ENCODE results near the gene MRPL55.

MRPL55 gene

DNA sequence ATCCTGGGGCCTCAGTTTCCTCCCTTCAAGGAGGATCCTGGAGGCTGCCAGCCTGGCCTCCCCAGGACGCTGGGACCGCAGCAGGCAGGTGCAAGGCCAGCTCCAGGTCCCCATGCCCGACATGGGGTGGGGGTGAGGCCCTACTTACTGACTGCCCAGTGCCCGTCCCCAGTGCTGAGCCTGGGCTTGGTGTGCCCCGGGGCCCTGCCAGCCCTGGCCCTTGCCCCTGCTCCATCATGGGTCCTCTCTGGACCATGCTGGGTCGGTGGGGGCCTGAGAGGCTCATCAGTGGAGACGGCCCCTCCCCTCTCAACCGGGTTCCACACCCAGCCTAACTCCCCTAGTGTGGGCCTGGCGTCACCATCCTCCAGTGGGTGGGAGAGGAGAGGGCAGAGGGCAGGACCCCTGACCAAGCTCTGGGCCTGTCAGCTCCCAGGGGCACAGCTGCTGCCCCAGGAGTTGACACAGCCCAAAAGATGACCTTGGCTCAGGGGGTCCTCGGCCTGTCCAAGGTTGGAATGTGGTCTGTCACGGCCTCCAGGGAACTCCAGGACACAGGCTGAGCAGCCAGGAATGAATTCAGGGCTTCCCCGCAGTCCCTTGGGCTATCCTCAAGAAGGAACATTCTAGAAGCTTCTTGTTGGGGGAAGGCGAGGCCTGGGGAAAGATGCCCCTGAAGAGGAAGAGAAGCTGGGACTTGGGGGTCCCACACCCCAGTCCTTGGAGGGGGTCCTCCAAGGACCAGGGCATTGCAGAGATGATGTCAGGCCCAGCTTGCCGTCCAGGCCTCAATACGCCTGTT is 44.2 kb downstream of the MRPL55 start:
- FAIRE-seq, result no peak
- TF ChIP-seq POLR2A (IDR thresholded peaks at IDR 0.05; ENCODE audit: low read depth, low read length), result no peak
- no peak for DNase-seq (ENCODE audit: insufficient read length, low spot score)

DNA sequence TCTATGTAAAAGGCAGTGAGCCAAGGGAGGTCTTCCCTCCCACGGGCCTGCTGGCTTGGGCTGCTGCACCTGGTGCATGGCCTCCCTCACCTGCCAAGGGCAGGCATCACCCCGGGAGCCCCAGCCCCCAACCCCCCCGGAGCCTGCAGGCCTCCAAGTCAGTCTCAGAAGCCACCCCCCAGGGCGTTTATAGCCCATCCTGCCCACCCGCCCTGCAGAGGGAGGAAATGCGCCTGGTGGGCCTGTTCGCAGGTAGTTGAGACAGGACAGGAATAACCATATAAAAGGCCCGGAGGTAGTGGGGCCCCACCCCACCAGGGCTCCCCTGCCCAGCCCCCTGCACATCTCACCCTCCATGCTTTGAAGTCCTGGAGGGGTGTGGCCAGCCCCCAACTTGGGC is 44.8 kb downstream of the MRPL55 start:
- FAIRE-seq (no peak), DNase-seq (ENCODE audit: insufficient read length, low spot score) (no peak)
- TF ChIP-seq POLR2A (IDR thresholded peaks at IDR 0.05; ENCODE audit: low read depth, low read length), result no peak

DNA sequence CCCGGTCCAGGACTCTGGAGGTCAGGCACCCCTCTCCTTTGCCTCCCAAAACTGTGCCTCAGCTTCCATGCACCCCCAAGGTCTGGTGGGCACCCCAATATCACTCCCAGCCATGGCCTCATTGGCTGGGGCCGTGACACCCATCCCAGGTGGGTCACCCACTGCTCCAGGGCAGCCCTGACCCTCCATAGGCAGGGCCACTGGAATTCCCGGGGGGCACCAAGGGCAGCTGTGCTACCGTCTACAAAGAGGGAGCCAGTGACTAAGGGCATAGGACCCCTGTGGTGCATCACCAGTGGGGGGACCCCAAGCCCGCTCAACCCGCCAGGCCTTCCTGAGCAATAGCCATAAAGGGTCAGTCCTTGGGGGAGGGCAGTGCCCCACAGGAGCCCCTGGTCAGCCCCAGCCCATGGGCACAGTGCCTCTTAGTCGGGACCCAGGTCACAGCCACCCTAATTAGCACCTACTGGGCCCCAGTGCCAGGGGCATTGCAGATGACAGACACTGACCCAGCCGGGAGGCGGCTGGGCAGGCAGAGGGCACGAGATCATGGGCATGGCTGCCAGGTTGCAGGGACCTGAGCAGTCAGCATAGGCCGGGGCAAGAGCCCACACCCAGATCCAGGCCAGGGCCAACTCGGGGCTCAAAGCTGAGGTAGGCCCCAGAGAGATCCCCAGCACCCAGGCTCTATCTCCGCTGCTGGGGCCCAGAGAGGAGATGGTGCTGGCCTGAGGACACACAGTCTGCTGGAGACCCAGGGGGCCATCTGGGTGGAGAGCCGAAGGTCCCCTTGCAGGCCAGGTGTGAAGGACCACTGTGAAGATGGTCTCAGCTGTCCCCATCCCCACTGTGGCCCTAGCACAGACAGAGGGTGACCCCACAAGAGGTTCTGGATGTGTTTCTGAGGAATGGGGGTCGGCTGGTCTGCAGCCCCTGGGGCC is 45.6 kb downstream of the MRPL55 start:
- FAIRE-seq (no peak), DNase-seq (ENCODE audit: insufficient read length, low spot score) (no peak)
- TF ChIP-seq POLR2A (IDR thresholded peaks at IDR 0.05; ENCODE audit: low read depth, low read length), result no peak

DNA sequence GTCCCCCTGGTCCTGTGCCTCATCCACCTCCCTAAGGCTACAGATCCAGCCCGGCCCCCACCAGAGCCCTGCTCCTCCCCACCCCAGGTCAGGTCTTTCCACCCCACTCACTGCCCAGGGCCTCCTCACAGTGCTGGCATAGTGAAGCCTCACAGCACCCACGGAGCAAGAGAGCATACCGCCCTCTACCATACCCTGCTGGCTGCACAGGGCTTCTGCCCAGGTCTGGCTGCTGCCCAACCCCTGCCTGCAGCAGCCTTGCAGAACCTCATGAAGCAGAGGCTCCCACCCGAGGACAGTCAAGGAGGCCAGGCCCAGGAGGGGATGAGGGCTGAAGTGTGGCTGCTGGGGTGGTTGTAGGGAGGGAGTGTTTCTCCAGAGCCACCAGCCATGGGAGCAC is 46.3 kb downstream of the MRPL55 start:
- DNase-seq (ENCODE audit: insufficient read length, low spot score) (no peak), FAIRE-seq (no peak)
- TF ChIP-seq POLR2A (IDR thresholded peaks at IDR 0.05; ENCODE audit: low read depth, low read length), result no peak

DNA sequence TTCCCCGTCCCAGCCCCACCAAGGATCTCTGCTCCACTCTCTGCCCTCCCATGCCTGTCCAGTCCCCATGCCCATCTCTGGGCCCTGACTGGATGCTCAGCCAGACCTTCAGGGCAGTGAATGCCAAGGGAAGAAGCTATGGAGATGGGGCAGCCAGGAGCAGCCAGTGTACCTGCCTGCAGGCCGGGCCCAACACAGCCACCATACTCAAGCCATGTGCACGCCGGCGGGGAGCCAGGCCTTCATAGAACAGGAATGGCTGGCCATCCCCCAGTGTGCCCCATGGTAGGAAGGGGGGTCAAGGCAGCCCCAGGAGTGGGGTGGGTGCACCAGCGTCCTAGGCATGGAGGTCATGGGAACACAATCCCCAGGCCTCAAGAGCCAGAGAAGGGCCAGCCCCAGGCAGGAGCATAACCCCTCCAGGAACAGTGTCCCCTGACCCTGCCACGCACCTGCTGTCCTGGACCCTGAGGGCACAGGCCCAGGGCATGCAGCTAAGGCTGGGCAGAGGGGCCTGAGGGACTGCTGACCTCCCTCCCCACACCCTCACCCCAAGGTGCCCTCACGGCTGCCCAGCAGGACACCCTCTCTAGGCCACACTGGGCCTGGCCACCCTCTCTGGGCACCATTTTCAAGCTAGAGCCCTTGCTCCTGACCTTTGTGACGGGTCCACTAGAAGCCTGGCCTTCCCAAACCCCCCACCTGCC is 46.9 kb downstream of the MRPL55 start:
- no peak for DNase-seq (ENCODE audit: insufficient read length, low spot score)
- no peak for TF ChIP-seq POLR2A (IDR thresholded peaks at IDR 0.05; ENCODE audit: low read depth, low read length)
- no peak for FAIRE-seq

DNA sequence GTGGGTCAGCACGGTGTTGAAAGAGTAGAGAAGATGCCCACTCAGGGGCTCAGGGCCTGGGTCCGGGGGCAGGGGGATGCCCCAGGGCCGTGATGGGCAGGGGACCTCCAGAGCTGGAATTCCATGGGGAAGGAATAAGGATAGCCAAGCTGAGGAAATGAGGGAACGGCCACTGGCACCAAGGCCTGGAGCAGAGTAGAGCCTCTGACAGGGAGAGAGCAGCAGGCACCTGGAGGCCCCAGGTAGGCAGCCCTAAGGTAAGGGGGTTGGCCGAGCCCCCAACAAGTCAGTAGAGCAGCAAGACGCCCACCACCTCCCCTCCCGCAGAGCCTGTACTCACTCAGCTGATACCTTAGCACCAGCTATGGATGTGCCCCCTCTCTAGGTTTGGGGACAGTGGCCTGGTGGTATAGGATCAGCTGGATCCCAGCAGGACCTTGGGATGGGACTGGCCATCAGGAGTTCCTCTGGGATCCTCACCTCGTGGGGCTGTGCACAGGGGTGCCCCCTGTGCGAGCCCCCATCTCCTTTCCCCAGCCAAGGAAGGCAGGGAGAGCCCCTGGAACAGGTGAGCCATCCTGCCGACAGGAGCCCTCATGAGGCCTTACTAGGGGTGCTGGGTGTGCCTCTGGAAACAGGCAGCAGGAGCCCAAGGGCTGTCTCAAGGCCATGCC is 47.6 kb downstream of the MRPL55 start:
- no peak for TF ChIP-seq POLR2A (IDR thresholded peaks at IDR 0.05; ENCODE audit: low read depth, low read length)
- no peak for DNase-seq (ENCODE audit: insufficient read length, low spot score)
- no peak for FAIRE-seq

DNA sequence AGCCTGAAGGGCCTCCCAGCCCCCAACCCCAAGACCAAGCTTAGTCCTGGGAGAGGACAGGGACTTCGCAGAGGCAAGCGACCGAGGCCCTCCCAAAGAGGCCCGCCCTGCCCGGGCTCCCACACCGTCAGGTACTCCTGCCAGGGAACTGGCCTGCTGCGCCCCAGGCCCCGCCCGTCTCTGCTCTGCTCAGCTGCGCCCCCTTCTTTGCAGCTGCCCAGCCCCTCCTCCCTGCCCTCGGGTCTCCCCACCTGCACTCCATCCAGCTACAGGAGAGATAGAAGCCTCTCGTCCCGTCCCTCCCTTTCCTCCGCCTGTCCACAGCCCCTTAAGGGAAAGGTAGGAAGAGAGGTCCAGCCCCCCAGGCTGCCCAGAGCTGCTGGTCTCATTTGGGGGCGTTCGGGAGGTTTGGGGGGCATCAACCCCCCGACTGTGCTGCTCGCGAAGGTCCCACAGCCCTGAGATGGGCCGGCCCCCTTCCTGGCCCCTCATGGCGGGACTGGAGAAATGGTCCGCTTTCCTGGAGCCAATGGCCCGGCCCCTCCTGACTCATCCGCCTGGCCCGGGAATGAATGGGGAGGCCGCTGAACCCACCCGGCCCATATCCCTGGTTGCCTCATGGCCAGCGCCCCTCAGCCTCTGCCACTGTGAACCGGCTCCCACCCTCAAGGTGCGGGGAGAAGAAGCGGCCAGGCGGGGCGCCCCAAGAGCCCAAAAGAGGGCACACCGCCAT is 48.5 kb downstream of the MRPL55 start:
- DNase-seq (ENCODE audit: insufficient read length, low spot score) (no peak), FAIRE-seq (no peak)
- no peak for TF ChIP-seq POLR2A (IDR thresholded peaks at IDR 0.05; ENCODE audit: low read depth, low read length)

DNA sequence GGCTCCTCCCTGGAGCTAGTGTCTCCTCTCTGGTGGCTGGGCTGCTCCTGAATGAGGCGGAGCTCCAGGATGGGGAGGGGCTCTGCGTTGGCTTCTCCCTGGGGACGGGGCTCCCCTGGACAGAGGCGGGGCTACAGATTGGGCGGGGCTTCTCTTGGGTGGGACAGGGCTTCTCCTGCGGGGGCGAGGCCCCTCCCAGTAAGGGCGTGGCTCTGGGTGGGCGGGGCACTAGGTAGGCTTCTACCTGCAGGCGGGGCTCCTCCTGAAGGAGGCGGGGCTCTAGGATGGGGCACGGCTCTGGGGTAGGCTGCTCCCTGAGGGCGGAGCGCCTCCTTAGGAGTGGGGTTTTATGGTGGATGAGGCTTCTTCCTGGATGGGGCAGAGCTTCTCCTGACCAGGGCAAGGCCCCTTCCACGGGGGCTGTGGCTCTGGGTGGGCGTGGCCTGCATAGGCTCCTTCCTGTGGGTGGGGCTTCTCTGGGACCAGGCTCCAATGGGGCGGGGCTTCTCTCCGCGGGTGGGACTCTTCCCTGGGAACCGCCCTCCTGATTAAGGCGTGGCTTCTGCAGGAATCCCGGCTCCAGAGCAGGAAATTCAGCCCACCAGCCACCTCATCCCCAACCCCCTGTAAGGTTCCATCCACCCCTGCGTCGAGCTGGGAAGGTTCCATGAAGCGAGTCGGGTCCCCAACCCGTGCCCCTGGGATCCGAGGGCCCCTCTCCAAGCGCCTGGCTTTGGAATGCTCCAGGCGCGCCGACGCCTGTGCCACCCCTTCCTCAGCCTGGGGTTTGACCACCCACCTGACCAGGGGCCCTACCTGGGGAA is 49.3 kb downstream of the MRPL55 start:
- DNase-seq (ENCODE audit: insufficient read length, low spot score) (no peak), FAIRE-seq (no peak)

DNA sequence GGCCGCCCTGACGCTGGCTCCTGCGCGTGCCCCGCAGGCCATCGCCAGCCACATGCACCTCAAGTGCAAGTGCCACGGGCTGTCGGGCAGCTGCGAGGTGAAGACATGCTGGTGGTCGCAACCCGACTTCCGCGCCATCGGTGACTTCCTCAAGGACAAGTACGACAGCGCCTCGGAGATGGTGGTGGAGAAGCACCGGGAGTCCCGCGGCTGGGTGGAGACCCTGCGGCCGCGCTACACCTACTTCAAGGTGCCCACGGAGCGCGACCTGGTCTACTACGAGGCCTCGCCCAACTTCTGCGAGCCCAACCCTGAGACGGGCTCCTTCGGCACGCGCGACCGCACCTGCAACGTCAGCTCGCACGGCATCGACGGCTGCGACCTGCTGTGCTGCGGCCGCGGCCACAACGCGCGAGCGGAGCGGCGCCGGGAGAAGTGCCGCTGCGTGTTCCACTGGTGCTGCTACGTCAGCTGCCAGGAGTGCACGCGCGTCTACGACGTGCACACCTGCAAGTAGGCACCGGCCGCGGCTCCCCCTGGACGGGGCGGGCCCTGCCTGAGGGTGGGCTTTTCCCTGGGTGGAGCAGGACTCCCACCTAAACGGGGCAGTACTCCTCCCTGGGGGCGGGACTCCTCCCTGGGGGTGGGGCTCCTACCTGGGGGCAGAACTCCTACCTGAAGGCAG is 50.0 kb downstream of the MRPL55 start:
- no peak for TF ChIP-seq POLR2A (IDR thresholded peaks at IDR 0.05; ENCODE audit: low read depth, low read length)
- no peak for DNase-seq (ENCODE audit: insufficient read length, low spot score)
- FAIRE-seq, result no peak

More for the DNA sequence above, 49.3 kb downstream of the MRPL55 start:
- TF ChIP-seq POLR2A (IDR thresholded peaks at IDR 0.05; ENCODE audit: low read depth, low read length), result no peak

DNA sequence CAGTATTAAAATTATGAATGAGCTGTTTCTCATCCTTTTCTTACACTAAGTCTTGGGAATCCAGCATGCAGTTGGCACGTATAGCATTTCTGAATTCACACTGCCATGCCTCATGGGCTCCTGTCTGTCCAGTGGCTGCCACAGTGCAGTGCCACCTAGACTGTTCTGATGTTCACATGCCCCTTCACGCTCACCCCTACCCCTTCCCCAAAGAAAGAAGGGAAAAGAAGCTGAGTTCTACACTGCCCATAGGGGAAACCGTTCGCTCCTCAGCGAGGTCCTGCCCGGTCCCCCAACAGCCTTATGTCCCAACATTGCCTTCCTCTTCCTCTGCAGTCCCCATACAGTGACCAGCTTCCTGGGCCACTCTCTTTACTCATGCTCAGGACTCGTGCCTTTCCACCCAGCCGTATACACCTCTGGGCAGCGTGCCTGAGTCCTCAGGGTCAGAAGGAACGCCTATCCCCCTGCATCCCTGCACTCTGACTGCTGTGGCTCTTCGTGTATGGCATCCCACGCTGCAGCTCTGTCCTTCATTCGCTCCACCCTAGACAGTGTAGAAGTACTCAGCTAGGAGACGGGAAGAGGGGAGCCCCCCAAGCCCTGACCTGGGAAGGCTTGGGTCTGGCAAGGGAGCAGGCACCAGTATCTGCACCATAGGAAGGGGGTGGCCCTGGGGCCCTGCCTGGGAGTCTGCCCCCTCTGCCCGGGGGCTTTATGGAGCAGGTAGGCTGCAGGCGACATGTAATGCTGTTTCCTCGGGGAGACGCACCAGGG is 50.7 kb downstream of the MRPL55 start:
- DNase-seq (ENCODE audit: insufficient read length, low spot score) (no peak), FAIRE-seq (no peak)
- TF ChIP-seq POLR2A (IDR thresholded peaks at IDR 0.05; ENCODE audit: low read depth, low read length), result no peak
